Left colon (tissue), 2 donors: ENCODE measurements around the gene SMAGP. TPM values are rescaled to one million over a fixed set of nuclear protein-coding genes. Genes with fewer than 3 reads are reported as not detected.
A peak's percentile ranks its signal among the peaks of the same experiment; 100 is the strongest.
"Not testable (repeated sequence)": the region's sequence is repeated elsewhere in the genome, so short reads cannot be mapped to it uniquely, and the experiment has no call there.

ENCODE experiments used
- ATAC-seq: fragments of 200-7000 bp; cut with Tn5 transposase; one replicate; pipeline ENCODE4 v1.9.1; 2020; ENCODE audit warnings: mild to moderate bottlenecking, moderate library complexity
- DNase-seq, 2 donors: peaks; one replicate each; pipeline ENCODE4 v3.0.0-alpha.2; 2020
- intact Hi-C, 2 donors: fragments of 100-400 bp; cut with DNase I in 1 of 2; cut with micrococcal nuclease in 1 of 2; formaldehyde crosslinking; loops; one replicate each; pipeline versions ENCODE4 v1.11.2 to v1.14.0; 2022; cut with DNase I, micrococcal nuclease
- long read RNA-seq: library from polyadenylated mRNA; unstranded; transcript quantifications from one replicate; pipeline ENCODE4 v2.0.0, GENCODE V29; 2021
- total RNA-seq, 2 donors: library from RNA; stranded (reverse); fragmentation: NEBNext Ultra II Directional; extraction: Animal tissue kit (Norgen Biotek cat#: 25700); gene quantifications; one replicate each; pipeline ENCODE4 v1.2.1, GENCODE V29; 2021
- donor health status: DM: no; HTN: no; CAD: no.
- donor health status: DM: yes; HTN: yes; CAD: no.

The SMAGP gene
- total RNA-seq = 100 to 1,000 TPM in 1 of 2 donors, 10 to 100 TPM in 1; 77.3 to 102 TPM
- long read RNA-seq, transcript SMAGP-203 (4 exons, 2,350 nt) = minor isoform, 25 of 113 reads
- long read RNA-seq, transcript SMAGP-205 (3 exons, 1,518 nt) = major isoform, 45 of 113 reads
- long read RNA-seq, transcript SMAGP-207 (4 exons, 610 nt) = minor isoform, 6 of 113 reads
- long read RNA-seq, transcript SMAGP-202 (4 exons, 1,062 nt) = minor isoform, 22 of 113 reads
- long read RNA-seq, partial matches to known transcripts = 4 of 113 reads
- long read RNA-seq, other reads (novel, unspliced or antisense) = 11 of 113 reads

GRCh38 chr12:51270067-51270950 is at the start of gene SMAGP:
Gene SMAGP, minus strand, starts transcription at chr12:51270415. Its CDS starts 1,137 bp downstream, at chr12:51269278.
- ATAC-seq (peak; percentile 74), DNase-seq (peak; percentile 86 to 90)
- intact Hi-C loops = no loop called here

GRCh38 chr12:51318846-51319599 is 48.8 kb upstream of the SMAGP start:
- peak in 1 of 2 donors; percentile 43 for DNase-seq
- ATAC-seq = peak; percentile 80
- intact Hi-C loops = no loop called here

GRCh38 chr12:51318057-51318806 is 48.0 kb upstream of the SMAGP start:
- intact Hi-C loops, DNase-seq, ATAC-seq: not testable (repeated sequence)

GRCh38 chr12:51311389-51311788 is 41.2 kb upstream of the SMAGP start:
- DNase-seq (no peak), ATAC-seq (no peak)
- intact Hi-C loops = no loop called here

- ATAC-seq = peak; percentile 96
- intact Hi-C loops = no loop called here
- DNase-seq = peak in 1 of 2 donors; percentile 42
These were observed 37.7 kb upstream of the SMAGP start for GRCh38 chr12:51307655-51308593.

GRCh38 chr12:51306507-51306906 is 36.3 kb upstream of the SMAGP start:
- no peak for ATAC-seq
- intact Hi-C loops = no loop called here

GRCh38 chr12:51300768-51301167 is 30.6 kb upstream of the SMAGP start:
- intact Hi-C loops, ATAC-seq, DNase-seq: not testable (repeated sequence)

More at GRCh38 chr12:51306507-51306906, 36.3 kb upstream of the SMAGP start:
- DNase-seq = no peak

GRCh38 chr12:51295651-51296050 is 25.4 kb upstream of the SMAGP start:
- intact Hi-C loops = no loop called here
- ATAC-seq (no peak), DNase-seq (no peak)

GRCh38 chr12:51294097-51294496 is 23.9 kb upstream of the SMAGP start:
- DNase-seq, ATAC-seq, intact Hi-C loops: not testable (repeated sequence)

GRCh38 chr12:51293696-51294095 is 23.5 kb upstream of the SMAGP start:
- intact Hi-C loops = no loop called here
- ATAC-seq (no peak), DNase-seq (no peak)

- intact Hi-C loops = not testable (repeated sequence)
- DNase-seq (peak; percentile 90 to 91), ATAC-seq (peak; percentile 100)
These were observed 21.6 kb upstream of the SMAGP start for GRCh38 chr12:51291603-51292513.

- intact Hi-C loops = no loop called here
- DNase-seq = no peak
- ATAC-seq = no peak
These were observed 15.6 kb upstream of the SMAGP start for GRCh38 chr12:51285843-51286242.

GRCh38 chr12:51281202-51281924 is 11.1 kb upstream of the SMAGP start:
- DNase-seq (no peak), ATAC-seq (no peak)
- intact Hi-C loops = no loop called here

- ATAC-seq = peak; percentile 66
- DNase-seq = peak; percentile 60 to 70
- intact Hi-C loops = no loop called here
These were observed 4.9 kb upstream of the SMAGP start for GRCh38 chr12:51275088-51275487.

- intact Hi-C loops, DNase-seq, ATAC-seq: not testable (repeated sequence)
These were observed 2.6 kb upstream of the SMAGP start for GRCh38 chr12:51272810-51273209.
